ENCODE measurements around the gene TXLNB.
"Not testable (repeated sequence)": the region's sequence is repeated elsewhere in the genome, so short reads cannot be mapped to it uniquely, and the experiment has no call there.

The TXLNB gene

DNA sequence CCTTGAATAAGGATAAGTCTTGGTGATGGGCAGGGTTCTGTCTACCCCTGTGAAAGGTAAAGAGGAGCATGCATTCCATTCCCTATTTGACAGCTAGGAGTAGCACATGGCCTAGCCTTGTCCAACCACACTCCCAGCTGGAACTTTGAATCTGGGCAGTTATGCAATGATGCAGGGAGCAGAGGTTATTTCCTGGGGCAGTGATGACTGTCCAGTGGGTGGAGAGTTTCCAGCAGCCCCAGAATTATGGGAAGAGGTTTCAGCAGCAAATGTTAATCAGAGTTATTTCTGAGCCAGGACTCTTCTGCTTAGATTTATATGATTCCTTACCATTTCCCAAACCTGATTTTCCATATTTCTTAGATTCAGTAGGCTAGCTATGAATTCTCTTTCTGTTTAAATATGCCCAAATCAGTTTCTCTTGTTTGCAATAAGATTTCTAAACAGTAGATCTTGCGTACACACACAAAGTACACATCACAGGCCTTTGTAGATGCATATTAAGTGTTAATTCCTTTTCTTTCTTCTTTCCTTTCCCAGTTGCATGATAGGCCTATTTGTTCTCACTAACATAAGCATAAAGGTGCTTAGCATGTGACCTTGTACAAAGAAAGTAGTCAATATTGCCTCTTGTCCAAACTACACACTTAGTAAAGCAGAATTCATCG lies 17.3 kb upstream of the TXLNB start:
- DNase-seq = no peak

DNA sequence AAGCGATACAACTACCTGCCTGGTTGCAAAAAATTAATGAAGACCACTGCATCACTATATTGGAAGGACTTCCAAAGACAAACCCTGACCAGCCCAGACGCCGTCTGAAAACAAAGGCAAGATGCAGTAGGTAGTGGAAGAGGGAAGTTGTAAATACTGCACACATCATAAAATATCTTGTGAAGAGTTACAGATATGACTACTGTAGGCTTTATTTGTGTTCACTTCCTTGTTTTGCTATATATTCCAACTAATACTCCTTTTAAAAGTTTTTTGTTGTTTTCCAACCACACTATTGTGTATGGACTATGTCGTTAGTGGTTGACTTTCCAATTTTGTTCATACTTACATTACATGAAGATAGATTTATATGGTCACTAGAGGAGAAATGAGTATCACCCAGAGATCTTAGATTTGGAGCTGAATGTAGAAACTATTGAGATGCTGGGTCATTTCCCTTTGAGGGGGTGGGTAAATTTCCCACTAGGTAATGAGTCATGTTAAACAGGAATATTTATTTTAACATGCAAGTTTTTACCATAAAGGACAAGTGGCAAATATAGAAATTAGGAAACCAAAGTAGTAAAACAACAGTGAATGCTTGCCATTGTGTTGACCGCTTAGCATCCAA lies 16.6 kb upstream of the TXLNB start:
- no peak for DNase-seq

DNA sequence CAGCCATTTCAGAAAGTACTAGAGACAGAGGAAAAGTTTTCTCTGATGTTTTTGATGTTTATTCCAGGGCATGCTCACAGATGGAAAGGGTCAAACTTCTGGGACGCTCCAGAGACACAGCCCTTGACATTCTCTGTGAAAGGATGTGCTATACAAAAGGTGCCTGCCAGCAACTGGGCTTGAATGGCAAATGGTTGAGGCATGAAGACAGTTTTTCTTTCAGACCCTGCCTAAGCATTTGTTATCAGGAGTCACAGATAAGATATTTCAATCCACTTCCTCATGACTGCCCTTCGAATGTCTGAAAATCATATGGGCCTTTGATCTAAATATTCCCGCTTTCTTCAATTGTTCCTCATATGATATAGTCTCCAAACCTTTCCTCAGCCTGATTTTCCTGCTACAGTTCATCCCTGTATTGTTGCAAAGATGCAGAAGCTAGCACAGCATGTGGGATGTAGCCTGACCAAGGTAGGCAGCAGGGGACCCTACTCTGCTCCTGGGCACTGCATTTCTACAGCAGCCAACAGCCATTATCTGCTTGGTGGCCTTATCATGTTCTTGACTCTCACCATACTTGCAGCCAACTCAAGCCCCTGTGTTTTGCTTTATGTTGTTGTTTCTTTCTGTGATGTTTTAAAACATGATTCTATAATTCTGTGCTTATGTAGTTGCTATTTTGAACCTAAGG lies 14.6 kb upstream of the TXLNB start:
- DNase-seq = no peak

DNA sequence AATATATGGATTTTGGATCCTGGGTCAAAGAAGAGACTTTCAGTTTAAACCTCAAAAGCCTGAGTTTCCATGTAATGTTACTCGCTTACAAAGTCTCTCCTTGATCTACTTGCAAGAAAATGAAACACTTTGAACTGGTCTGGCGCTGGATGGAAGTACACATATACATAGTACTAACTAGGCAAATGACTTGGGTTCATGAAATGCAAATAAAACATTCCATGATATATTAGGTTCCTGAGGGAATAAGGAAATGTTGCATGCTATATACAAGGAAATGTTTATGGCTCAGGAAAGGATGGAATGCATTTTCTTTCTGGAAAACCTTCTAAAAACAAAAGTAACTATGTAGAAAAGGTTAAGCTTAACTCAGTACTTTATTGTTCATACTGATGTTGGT lies 11.4 kb upstream of the TXLNB start:
- DNase-seq = no peak

DNA sequence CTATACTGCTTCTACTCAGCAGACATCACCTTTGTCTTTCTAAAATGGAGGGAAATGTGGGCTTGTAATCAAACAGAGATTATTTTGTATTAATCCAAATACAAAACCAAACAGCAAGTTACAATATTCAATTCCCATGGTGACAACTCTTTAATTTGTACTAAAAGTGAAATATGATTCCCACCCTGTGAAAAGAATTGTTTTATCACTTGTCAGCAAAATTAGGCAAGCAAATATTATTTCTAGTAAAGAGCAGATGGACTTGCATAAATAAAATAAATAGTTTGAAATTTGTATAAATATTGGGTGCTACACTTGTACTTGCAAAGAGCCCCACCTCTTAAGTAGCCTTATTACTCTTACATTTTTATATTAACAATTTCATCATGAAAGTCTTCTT lies 6.1 kb upstream of the TXLNB start:
- no peak for DNase-seq

DNA sequence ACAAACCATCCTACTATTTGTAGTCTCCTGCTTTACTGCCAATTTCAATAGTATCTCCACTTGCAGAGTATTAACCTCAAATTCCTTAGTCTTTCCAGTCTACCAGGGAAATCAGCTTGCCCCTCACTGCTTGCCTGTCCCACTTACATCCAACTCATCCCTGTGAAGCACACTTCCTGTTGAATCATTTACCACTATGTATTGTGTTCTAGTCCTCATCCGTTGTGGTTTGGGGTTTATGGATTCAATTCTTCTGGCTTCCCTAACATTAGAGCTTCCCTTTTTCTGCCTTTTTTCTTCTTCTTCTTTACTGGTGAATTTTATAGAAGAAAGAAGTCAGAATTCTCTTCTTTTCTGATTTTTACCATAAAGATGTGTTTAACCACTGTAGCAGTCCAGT lies 5.1 kb upstream of the TXLNB start:
- no peak for DNase-seq

DNA sequence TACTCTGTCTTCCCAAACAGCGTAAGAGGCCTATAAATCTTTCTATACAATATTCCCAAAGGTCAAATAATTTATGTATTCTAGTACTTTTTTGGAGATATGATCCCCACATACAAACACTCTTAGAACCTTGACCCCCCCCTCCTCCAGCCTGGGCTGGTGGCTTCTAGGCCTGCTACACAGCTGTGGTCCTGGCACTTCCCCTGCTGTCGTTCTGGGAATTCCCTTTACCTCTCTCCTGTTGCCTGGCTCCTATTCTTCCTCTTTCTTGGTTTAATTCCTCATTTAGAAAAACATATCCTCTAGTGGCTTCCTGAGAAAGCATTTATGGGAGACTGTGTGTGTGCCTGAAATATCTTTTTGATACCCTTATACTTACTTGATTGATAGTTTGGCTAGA lies 4.1 kb upstream of the TXLNB start:
- no peak for DNase-seq

DNA sequence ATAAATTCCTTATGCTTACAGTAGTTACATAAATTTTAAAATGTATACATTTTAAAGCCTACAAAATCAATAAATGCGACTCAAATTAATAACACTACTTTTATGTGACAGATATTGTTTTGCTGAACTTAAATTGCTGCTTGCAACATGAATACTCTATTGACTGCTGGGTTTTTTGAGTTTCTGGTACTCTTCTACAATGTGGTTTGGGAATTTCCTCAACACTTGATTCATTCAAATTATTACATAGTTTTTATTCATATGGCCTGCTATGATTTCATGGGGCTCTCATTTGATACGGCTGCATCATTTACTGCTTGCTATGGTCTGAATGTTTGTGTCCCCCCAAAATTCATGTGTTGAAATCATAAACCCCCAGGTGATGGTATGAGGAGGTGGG lies 2.3 kb upstream of the TXLNB start:
- DNase-seq = no peak

DNA sequence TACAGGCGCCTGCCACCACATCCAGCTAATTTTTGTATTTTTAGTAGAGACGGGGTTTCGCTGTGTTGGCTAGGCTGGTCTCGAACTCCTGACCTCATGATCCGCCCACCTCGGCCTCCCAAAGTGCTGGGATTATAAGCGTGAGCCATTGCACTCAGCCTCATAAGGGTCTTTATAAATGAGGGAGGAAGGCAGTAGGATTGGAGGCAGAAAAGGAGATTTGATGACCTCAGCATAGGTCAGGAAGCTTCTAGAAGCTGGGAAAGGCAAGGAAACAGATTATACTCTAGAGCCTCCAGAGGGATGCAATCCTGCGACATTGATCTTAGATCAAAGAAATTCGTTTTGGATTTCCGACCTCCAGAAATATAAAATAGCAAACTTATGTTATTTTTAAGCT lies 1.4 kb upstream of the TXLNB start:
- DNase-seq = not testable (repeated sequence)

DNA sequence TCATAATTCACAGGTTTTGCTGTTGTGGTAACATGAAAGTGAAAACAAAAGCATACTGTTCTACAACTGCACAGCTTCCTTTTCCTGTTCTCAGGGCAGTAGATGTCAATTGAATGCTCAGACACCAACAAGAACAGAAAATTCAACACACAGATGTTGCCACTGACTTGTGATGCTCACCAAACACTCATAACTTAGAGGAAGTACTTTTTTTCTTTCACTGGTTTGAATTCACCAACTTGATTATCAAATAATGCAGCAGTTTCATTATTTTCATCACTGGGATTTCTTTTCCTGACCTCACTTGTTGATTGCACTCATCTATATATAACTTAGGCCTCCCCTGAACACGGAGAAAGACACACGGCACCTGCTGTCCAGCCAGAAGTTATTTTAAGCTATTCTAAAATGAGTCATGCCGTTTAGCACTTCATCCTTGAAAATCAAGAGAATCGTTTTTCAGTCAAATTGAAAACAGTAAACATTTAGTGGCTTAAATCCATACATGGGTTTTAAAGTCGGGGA lies 949 bp downstream of the TXLNB start:
- no peak for DNase-seq

DNA sequence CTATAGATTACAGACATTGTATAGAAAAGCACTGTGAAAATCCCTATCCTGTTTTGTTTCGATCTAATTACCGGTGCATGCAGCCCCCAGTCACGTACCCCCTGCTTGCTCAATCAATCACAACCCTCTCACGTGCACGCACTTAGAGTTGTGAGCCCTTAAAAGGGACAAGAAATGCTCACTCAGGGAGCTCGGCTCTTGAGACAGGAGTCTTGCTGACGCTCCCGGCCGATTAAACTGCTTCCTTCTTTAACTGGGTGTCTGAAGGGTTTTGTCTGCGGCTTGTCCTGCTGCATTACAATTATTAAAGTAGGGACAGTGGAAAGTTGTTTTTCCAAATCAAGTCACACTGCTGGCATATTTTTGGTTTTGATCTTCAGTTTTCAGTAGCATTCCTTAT lies 2.6 kb downstream of the TXLNB start:
- no peak for DNase-seq

DNA sequence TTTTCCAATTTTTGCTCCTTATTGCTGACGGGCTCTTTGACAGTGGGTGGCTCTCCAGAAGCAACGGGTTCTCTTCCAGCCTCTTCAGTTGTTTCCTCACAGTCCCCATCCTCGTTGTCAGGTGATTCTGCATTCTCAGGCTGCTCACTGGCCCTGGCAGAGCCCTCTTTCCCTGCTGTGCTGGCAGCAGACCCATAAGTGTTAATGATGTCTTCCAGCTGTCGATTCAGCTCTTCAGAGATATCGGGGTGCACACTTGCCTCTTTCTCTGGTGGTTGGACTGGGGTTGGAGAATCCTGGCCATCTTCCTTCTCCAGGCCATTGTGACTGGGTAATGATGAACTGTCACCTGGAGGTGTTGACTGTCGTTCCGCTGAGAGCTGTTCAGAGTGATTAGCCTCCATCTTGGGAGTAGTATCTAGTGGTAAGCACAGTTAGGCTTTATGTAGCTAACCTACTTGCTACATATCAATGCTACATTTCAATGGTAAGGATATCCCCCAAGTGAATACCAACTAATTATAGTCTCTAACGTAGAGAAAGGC lies 3.2 kb downstream of the TXLNB start:
- no peak for DNase-seq

DNA sequence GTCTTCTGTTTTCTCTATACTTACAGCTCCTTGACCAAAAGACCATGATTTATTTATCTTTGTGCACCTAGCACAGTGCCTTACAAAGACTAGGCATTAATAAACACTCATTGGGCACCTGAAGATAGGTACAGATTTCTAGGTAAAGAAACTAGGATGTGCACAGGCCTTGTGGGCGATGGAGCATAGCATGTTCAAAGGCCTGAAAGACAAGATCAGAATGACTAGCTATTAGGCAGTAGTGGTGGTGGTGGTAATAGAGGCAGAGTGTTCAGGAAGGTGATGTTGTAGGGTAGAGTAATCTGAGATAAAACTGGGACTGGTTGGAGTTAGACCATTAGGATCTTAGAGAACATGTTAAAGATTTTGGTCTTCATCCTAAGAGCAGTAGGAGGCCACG lies 3.9 kb downstream of the TXLNB start:
- no peak for DNase-seq

DNA sequence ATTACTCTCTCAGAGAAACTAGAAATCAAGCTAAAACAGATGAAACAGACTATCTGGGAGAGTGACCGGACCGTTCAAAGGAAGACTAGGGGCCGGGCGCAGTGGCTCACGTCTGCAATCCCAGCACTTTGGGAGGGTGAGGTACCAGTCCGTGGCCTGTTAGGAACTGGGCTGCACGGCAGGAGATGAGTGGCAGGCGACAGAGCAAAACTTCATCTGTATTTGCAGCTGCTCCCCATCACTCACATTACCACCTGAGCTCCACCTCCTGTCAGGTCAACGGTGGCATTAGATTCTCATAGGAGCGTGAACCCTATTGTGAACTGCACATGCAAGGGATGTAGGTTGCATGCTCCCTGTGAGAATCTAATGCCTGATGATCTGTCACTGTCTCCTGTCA lies 5.4 kb downstream of the TXLNB start:
- not testable (repeated sequence) for DNase-seq

DNA sequence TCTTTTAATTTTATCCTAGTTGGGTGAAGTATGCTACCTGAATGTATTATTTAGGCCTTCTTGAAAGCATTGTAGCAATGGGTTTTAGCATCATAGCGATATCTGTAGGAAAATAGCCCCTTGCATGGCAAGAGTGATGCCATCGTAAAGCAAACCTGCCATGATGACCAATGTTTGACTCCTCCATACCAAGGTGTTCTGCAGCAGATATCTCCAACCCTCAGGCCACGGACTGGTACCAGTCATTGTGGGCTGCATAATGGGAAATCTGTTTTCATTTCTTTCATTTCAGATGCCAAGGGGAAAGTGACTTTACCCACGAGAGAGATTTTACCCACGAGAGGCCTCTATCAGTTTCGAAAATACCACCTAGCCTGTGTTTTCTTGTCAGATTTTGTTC lies 6.2 kb downstream of the TXLNB start:
- DNase-seq = no peak

DNA sequence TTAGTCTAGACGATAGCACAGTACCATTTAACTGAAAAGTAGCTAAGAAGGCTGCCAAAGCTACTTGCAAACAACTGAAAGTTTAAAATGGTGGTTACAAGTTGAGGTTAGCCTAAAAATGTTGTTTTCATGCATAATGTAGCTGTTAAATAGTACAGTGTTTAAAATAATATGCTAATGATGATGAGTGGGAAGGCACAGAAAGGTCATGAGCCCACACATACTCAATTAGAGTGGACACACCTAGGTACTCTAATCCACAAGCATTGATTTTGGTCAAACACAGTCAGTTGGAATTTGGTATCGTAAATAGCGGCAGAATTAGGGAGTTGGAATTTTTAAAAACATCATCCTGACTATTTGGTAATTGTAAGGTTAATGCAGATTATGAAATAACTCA lies 7.0 kb downstream of the TXLNB start:
- DNase-seq = no peak

DNA sequence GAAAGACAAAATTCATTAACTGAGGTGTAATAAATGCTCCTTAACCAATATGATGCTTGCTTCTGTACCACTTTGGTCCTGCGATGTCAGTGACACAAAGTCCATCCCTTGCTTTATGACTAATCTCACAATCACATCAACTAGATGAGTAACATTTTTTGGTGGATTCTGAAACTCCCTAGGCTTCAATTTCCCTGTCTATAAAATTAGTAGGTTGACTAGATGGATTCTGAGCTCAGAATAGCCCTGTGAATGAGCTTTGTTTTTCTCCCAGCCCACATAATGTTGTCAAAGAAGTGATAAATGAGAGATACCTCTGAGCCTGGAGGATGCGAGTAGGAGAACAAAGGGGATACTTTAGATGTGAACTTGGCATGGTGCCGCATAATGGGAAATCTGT lies 9.1 kb downstream of the TXLNB start:
- DNase-seq = no peak

DNA sequence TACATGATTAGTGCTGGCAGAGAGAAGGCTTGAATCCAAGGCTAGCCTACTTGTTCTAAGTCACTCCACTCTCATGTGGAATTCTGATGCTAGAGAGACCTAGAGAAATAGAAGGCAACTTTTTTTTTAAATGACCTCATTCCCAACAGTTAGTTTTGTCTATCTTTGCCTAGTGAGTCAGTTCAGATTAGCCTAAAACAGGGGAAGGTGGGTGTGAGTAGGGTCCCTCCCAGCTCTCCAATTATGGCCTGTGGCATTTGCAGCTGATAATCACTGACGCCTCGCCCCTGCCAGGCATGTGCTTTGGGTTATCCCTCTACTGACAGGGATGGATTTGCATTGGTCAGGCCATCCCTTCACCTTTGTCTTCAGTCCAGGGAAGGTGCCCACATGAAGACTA lies 13.6 kb downstream of the TXLNB start:
- DNase-seq = no peak

DNA sequence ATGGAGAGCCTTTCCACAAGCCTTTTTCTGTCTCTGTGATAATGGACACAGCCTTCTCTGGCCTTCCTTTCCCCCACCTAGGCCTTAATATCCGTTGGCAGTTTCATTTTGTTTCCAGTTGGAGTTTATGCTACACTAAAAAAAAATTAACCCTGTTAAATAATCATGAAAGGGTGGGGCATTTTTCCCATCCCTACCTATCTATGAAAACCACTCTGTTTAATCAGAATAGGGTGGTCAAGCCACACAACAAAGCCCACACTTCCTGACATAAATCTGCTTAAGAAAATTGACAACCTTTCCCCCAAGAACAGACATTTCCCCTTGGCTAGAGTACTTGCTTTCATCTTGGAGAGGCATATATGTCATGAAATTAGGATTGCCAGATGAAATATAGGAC lies 14.2 kb downstream of the TXLNB start:
- DNase-seq = no peak

DNA sequence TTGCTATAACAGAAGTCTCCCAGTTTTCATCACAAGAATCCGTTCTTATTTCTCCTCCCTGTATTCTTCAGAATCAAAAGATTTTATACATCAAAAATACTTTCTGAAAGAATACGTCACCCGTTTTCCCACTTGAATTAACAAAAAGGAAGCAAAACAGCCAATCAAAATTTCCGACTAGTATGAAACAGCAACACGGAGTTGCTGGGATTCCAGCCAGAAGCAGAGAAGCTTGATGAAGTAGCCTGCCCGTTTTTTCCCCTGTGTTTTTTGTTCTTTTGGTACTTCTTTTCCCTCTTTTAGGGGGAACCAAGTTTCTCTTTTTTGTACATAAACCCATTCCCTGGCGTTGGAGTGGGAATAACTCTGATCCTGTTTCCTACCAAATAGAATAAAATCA lies 14.6 kb downstream of the TXLNB start:
- no peak for DNase-seq

DNA sequence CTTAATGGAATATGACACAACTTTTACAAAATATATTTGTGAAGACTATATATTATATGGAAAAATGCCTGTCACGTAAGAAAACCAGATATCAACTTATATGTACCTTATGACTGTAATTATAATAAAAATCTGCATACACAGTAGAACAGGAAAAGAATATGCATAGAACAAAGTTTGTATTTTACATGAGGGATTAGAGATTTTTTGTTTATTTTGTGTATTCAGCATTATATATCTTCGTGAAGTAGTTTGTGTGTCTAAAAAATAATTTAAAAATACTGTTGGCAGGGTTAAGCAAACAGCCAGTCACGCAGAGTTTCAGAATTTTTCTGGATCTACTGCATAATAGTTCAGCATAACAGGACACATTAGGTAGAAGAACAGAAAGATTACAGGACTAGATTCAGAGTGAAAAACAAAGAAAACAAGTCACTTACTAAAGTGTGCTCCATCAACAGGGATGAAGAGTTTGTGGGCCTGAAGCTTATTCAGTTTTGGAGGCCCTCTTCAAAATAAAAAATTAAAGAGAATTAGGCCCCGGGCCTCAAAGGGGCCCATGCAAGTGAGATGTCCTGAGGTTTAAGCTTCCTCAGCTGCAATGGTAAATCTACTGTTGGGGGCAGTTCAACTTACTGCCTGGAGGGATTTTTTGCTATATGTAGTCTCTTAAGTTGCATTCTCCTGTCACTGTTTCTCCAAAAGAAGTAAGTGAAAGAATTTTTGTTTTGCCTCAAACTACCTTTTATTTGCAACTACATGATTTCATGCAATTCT lies 16.3 kb downstream of the TXLNB start:
- DNase-seq = no peak

DNA sequence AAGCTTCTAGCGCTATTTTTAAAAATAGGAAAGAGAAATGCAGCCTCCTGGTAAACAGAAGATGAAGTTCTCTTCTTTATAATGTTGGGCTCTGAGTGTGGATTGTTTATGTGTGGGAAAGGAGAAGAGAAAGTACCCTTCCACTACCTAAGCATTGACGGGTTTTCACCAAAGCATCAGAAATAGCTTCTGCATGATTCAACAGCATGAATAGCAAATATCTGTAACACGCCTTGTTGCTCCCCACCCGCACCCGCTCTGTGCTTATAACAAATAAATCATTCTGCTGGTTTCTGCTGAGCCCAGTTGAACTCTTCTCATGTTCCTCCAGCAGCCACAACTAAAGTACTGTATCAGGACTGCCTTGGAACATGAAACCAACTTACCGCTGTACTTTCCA lies 20.7 kb downstream of the TXLNB start:
- no peak for DNase-seq

DNA sequence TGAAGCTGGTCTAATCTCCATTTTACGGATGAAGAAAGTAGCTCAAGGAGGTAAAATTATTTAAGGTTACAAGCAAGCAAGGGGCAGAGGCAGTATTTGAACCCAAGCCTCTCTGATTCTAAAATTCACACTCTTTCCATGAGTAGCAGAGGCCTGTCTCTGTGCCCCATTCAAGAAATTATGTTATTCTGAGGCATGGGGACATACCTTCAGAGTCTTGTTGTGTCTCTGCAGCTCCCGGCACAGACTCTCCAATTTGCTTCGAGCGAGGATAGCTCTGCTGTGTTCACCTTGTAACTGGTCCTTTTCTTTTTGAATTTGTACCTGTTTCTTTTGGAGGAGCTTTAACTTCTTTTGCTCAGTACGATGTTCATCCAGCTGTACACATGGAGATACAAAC lies 21.5 kb downstream of the TXLNB start:
- no peak for DNase-seq
